Sigmoid colon (tissue), 7 donors: Measurements from ENCODE around the gene PLXNB2. TPM values are rescaled to one million over a fixed set of nuclear protein-coding genes. Genes with fewer than 3 reads are reported as not detected.

Experiments
- DNase-seq: peaks from one replicate; pipeline ENCODE4 v3.0.0-alpha.2; 2019
- H3K27ac ChIP-seq, 4 donors: fragments of 200-600 bp; sonication (generic); one replicate each; pipeline ENCODE4 v1.5.1; 2016 to 2019; ENCODE audit warnings: mild to moderate bottlenecking in 1 of 4
- H3K27me3 ChIP-seq, 3 donors: fragments of 200-600 bp; sonication (generic); one replicate each; pipeline ENCODE4 v1.5.1; 2019; ENCODE audit warnings: mild to moderate bottlenecking in 1 of 3
- H3K36me3 ChIP-seq, 4 donors: fragments of 200-600 bp; sonication (generic); one replicate each; pipeline ENCODE4 v1.5.1; 2016 to 2019
- H3K4me1 ChIP-seq, 4 donors: fragments of 200-600 bp; sonication (generic); one replicate each; pipeline ENCODE4 v1.5.1; 2017 to 2019
- H3K4me3 ChIP-seq, 4 donors: fragments of 200-600 bp; sonication (generic); one replicate each; pipeline ENCODE4 v1.5.1; 2017 to 2019; ENCODE audit warnings: mild to moderate bottlenecking in 2 of 4, moderate library complexity in 1 of 4
- H3K9me3 ChIP-seq, 4 donors: fragments of 200-600 bp in 3 of 4; sonication (generic) in 3 of 4; one replicate each; pipeline versions ENCODE4 v1.5.1 to v1.6.1; 2013 to 2019
- EP300 ChIP-seq, 4 donors: sonication (generic); formaldehyde crosslinking; IDR thresholded peaks; one replicate each; pipeline ENCODE4 v1.6.1; 2017; ENCODE audit warnings: antibody characterized with exemption in 4 of 4
- POLR2A ChIP-seq, 2 donors: fragments of 450-650 bp; IDR thresholded peaks; one replicate each; pipeline ENCODE4 v1.6.1; 2016; ENCODE audit warnings: antibody characterized with exemption in 2 of 2, mild to moderate bottlenecking in 2 of 2, moderate library complexity in 2 of 2
- POLR2AphosphoS5 ChIP-seq, 4 donors: sonication (generic); formaldehyde crosslinking; IDR thresholded peaks; one replicate each; pipeline ENCODE4 v1.6.1; 2017; ENCODE audit warnings: antibody characterized with exemption in 4 of 4
- WGBS, 2 donors: extraction: QIAGEN DNeasy Blood & Tissue Kit; methylation state at CpG; one replicate each; pipeline ENCODE4 v1.1.7; 2013; 5-methylcytosine and 5-hydroxymethylcytosine counted together
- intact Hi-C: fragments of 100-400 bp; cut with DNase I; formaldehyde crosslinking; loops from one replicate; pipeline ENCODE4 v1.15.1; 2023
- polyA plus RNA-seq, 3 donors: library from polyadenylated mRNA; stranded (reverse); fragments of 200-250 nt; gene quantifications; one replicate each; pipeline ENCODE4 v1.2.3, GENCODE V29; 2013
- total RNA-seq, 4 donors: library from RNA; depleted of rRNA; stranded (reverse); fragments of >200 nt; gene quantifications; one replicate each; pipeline ENCODE4 v1.1.0, GENCODE V29; 2016
- TF ChIP-seq, protein P1 (sequence below), 4 experiments: fragments of 450-650 bp in 3 of 4; fragments of 200-600 bp in 1 of 4; IDR thresholded peaks; one replicate each; pipeline ENCODE4 v1.5.1; 2016 to 2019; ENCODE audit warnings: antibody characterized with exemption in 4 of 4, mild to moderate bottlenecking in 3 of 4, moderate library complexity in 2 of 4
- donor health status: healthy with polysubstance abuse.
- donor health status: Bipolar disorder and iron deficiency.
- donor health status: healthy.

The PLXNB2 gene
- total and polyA plus RNA-seq, 7 donors, result 18.6 to 150 (median 67.5) TPM

DNA sequence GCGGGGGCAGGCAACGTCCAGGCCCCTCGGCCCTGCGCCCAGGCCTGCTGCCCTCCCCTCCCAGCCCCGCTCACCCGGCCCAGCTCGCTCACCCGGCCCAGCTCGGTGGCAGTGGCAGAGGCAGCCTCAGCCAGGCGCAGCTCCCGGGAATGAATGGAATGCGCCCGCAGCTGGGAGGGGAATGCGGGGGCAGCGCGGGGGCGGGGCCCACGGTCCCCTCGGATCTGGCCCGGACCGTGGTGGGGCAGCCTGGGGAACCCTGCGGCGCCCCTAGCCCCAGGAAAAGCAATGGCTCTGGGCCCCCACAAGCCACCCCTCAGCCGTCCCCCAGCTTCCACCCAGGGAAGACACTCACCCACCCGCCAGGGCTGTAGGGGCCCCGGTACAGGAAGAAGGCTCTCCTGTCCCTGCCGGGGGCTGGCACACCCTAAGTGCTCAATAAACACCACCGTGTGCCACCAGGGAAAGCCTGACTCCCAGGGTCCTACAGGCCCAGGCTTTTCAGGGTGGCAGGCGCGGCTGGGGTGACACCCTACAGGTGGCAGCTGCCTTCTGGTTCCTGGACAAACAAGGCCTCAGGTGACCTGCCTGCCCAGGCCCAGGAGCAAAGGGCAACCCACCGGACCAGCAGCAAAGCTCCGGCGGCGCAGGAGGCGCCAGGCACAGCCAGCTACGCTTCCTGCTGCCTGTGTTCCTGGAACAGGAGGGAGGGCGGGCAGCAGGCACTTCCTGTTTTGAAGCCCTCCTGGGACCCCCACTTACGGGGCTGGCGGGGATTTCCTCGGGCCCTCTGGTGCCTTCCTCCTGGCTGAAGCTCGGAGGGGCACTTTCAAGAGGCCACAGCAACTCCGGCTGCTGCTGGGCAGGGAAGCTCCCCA is 13.8 kb downstream of the PLXNB2 start:
- DNase-seq, result no peak
- Histone ChIP-seq H3K4me3 (peak overlapping the region in 3 of 4 donors; percentile 25 to 38 (median 26)), H3K27me3 (no peaks in the 10 kb centered on the region), H3K9me3 (no peaks in the 10 kb centered on the region), H3K4me1 (peaks cover 0 to 65% (median 54%) of the 10 kb centered on the region in 4 donors), H3K36me3 (peaks cover 10 to 24% (median 19%) of the 10 kb centered on the region in 4 donors), H3K27ac (peak overlapping the region; percentile 80 to 86 (median 84))
- TF ChIP-seq EP300 (IDR thresholded peaks at IDR 0.05), result no peak
- no peak for TF ChIP-seq POLR2A (IDR thresholded peaks at IDR 0.05)
- TF ChIP-seq POLR2AphosphoS5 (IDR thresholded peaks at IDR 0.05), result peak in 2 of 4 donors; percentile 6 to 32
- TF ChIP-seq, protein P1, sequence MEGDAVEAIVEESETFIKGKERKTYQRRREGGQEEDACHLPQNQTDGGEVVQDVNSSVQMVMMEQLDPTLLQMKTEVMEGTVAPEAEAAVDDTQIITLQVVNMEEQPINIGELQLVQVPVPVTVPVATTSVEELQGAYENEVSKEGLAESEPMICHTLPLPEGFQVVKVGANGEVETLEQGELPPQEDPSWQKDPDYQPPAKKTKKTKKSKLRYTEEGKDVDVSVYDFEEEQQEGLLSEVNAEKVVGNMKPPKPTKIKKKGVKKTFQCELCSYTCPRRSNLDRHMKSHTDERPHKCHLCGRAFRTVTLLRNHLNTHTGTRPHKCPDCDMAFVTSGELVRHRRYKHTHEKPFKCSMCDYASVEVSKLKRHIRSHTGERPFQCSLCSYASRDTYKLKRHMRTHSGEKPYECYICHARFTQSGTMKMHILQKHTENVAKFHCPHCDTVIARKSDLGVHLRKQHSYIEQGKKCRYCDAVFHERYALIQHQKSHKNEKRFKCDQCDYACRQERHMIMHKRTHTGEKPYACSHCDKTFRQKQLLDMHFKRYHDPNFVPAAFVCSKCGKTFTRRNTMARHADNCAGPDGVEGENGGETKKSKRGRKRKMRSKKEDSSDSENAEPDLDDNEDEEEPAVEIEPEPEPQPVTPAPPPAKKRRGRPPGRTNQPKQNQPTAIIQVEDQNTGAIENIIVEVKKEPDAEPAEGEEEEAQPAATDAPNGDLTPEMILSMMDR (IDR thresholded peaks at IDR 0.05), result no peak
- intact Hi-C loops, result loop anchor here (5.0 kb wide), 1 partner anchor 34 kb away; the partner anchor contains the start of gene DENND6B
- WGBS, 2 donors, result 4 to 13% methylated on average over 42 of the region's 42 CpGs

DNA sequence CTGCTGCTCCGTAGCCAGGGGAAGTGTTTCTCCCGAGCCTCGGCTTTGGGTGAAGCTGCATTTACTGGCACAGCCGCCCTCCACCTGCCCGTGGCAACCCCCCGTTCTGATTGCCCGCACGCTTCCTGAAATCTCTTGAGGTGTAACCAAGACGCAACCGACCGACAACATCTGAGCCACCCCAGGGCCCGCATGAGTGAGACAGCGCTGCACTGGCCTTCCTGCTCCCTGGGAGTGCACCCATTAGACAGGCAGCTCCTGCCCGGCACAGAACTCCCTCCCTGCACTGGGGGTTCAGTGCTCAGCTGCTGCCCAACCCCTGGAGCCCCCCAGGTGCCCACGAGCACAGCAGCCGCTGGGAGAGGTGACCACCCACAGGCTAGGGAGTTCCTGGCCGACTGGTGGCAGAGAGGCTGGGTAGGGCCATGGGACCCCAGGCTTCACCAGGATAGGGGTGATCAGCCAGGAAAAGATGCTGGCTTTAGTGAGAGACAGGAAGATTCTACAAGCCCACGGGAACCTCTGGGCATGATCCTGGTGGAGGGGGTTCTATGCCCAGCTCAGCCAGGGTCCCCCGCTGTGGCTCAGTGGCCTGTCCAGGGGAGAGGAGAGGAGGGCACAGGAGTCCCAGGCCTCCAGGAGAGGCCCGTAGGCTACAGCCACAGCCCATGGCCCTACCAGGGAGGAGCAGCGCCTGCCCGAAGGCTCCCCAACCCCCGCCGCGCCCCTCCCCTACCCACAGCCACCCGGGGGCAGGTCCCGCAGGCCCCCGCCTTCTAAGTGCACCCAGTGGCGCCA is 14.6 kb downstream of the PLXNB2 start:
- intact Hi-C loops, result loop anchor here (5.0 kb wide), 1 partner anchor 34 kb away; the partner anchor contains the start of gene DENND6B
- Histone ChIP-seq H3K27me3 (no peaks in the 10 kb centered on the region), H3K4me1 (peaks cover 0 to 56% (median 46%) of the 10 kb centered on the region in 4 donors), H3K27ac (peak overlapping the region; percentile 80 to 86 (median 84)), H3K4me3 (peak overlapping the region in 3 of 4 donors; percentile 25 to 38 (median 26)), H3K36me3 (peaks cover 18 to 32% (median 26%) of the 10 kb centered on the region in 4 donors), H3K9me3 (no peaks in the 10 kb centered on the region)
- 37 to 56% methylated on average over 29 of the region's 29 CpGs for WGBS, 2 donors
- TF ChIP-seq, protein P1 (IDR thresholded peaks at IDR 0.05), result no peak
- TF ChIP-seq EP300 (IDR thresholded peaks at IDR 0.05), result no peak
- DNase-seq, result no peak

DNA sequence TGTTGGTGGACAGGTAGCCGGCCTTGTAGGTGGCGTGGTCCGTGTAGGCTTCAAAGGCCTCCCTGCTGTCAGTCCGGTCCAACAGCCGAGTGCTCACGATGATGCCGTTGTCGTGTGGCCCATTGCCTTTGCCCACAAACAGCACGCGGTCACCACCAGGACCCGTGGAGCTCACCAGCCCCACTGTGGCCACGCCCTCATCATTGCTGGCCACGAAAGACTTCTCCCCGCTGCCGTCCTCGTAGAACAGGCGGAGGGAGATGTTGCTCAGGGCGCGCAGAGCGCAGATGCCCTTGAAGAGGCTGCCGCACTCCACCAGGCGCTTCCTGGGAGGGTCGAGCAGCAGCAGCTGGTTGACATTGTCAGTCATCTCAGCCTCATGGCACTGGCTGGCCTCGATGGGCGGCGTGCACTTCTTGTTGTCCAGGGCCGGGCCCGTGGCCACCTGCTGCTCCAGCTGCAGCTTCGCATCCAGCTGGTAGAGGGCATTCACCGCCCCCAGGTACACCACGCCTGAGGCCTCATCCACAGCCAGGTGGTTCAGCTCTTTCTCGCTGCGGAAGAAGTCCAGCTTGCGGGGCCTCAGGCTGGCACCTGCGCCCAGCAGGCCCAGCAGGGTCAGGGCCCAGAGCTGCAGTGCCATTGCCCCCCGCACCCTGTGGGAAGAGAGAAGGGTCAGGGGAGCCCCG is 17.4 kb downstream of the PLXNB2 start:
- intact Hi-C loops, result loop anchor here (5.0 kb wide), 1 partner anchor 37 kb away; the partner anchor contains the start of gene DENND6B
- Histone ChIP-seq H3K36me3 (peaks cover 42 to 56% (median 48%) of the 10 kb centered on the region in 4 donors), H3K9me3 (no peaks in the 10 kb centered on the region), H3K27me3 (no peaks in the 10 kb centered on the region), H3K4me1 (peaks cover 0 to 34% (median 31%) of the 10 kb centered on the region in 4 donors), H3K27ac (no peak overlapping the region), H3K4me3 (no peak overlapping the region)
- no peak for TF ChIP-seq POLR2AphosphoS5 (IDR thresholded peaks at IDR 0.05)
- no peak for TF ChIP-seq EP300 (IDR thresholded peaks at IDR 0.05)
- TF ChIP-seq POLR2A (IDR thresholded peaks at IDR 0.05), result no peak
- TF ChIP-seq, protein P1 (IDR thresholded peaks at IDR 0.05), result no peak
- no peak for DNase-seq
- 91 to 93% methylated on average over 37 of the region's 37 CpGs for WGBS, 2 donors

DNA sequence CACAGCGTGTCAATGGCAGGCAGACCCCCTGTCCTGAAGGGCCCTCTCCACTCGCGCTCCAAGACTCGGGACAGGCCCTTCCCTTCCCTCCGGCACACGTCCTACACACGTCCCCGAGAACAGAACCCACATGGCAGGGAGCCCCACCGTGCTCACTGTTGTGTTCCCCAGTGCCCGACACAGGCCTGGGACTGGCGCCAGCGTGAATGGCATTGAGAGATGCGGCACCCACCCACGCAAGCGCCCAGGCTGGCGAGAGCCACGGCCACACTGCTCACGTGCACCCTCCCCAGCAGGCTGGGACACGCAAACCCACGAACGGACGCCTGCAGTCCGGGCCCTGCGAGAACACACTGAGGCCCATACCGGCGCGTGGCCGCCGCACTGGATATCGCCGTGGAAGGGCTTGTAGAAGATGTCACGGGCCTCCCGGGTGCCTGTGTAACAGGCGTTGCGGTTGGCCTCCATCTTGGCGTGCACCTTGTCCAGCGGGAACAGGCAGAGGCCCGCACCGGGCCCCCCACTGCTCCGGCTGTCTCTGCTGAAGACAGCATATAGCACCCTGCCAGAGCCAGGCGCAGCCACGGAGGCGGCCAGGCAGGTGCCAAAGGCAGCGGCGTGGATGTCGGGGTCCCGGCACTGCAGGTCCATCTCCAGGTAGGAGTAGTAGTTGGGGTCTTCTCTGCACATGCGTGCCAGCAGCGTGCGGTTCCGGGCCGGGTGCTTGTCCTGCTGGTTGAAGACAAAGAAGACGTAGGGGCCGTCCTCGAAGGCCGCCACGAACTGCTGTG is 18.1 kb downstream of the PLXNB2 start:
- Histone ChIP-seq H3K36me3 (peaks cover 42 to 62% (median 51%) of the 10 kb centered on the region in 4 donors), H3K27me3 (no peaks in the 10 kb centered on the region), H3K4me3 (no peak overlapping the region), H3K4me1 (peaks cover 0 to 29% (median 25%) of the 10 kb centered on the region in 4 donors), H3K9me3 (no peaks in the 10 kb centered on the region), H3K27ac (no peak overlapping the region)
- WGBS, 2 donors, result 95 to 96% methylated on average over 57 of the region's 57 CpGs
- no peak for DNase-seq
- TF ChIP-seq, protein P1 (IDR thresholded peaks at IDR 0.05), result no peak
- no peak for TF ChIP-seq POLR2A (IDR thresholded peaks at IDR 0.05)
- TF ChIP-seq POLR2AphosphoS5 (IDR thresholded peaks at IDR 0.05), result no peak
- TF ChIP-seq EP300 (IDR thresholded peaks at IDR 0.05), result no peak
- intact Hi-C loops, result no loop called here
